OCI-LY3 (cell line): Measurements from ENCODE around the gene SLC22A3.

Source experiments
- H2AFZ ChIP-seq: fragments of 200-600, 300-600 bp; shearing (Covaris generic); 2 replicates; pipeline ENCODE4 v1.6.0; 2014; ENCODE audit warnings: antibody characterized with exemption, low read depth, low read length
- H3K27ac ChIP-seq: fragments of 200-600, 300-600 bp; sonication (generic); 2 replicates; pipeline ENCODE4 v1.5.1; 2014; ENCODE audit warnings: mild to moderate bottlenecking, low read length, moderate library complexity, mixed read lengths
- H3K27me3 ChIP-seq: fragments of 200-600, 300-600 bp; sonication (generic); 2 replicates; pipeline ENCODE4 v1.6.1; 2014; ENCODE audit warnings: low read depth, low read length, mixed read lengths
- H3K36me3 ChIP-seq: fragments of 200-600, 300-600 bp; sonication (generic); replicated peaks from 2 replicates; pipeline ENCODE3; 2014; ENCODE audit warnings: low read depth, low read length, mixed read lengths
- H3K4me1 ChIP-seq: fragments of 300-600, 200-600 bp; sonication (generic); 2 replicates; pipeline ENCODE4 v1.6.1; 2014; ENCODE audit warnings: low read length, mixed read lengths
- H3K4me2 ChIP-seq: fragments of 200-600, 300-600 bp; sonication (generic); 2 replicates; pipeline ENCODE4 v1.6.1; 2014; ENCODE audit warnings: low read length, mixed read lengths
- H3K4me3 ChIP-seq: fragments of 300-600, 200-600 bp; sonication (generic); 2 replicates; pipeline ENCODE4 v1.5.1; 2014; ENCODE audit warnings: antibody characterized with exemption, mild to moderate bottlenecking, low read length, moderate library complexity
- H3K79me2 ChIP-seq: fragments of 300-600, 200-600 bp; shearing (Covaris generic); 2 replicates; pipeline ENCODE4 v1.6.1; 2014; ENCODE audit warnings: mild to moderate bottlenecking, low read length, mixed read lengths
- H3K9ac ChIP-seq: fragments of 300-600, 200-600 bp; shearing (Covaris generic); 2 replicates; pipeline ENCODE4 v1.6.0; 2014; ENCODE audit warnings: mild to moderate bottlenecking, low read length, moderate library complexity
- H3K9me3 ChIP-seq: fragments of 200-600, 300-600 bp; shearing (Covaris generic); 2 replicates; pipeline ENCODE4 v1.6.1; 2014; ENCODE audit warnings: low read length, mixed read lengths; ENCODE audit not compliant: insufficient read depth
- H4K20me1 ChIP-seq: fragments of 200-600, 300-600 bp; sonication (generic); 2 replicates; pipeline ENCODE4 v1.6.1; 2016; ENCODE audit warnings: low read length, mixed read lengths; ENCODE audit not compliant: insufficient read depth
- CTCF ChIP-seq: fragments of 200-600, 300-600 bp; sonication (generic); IDR thresholded peaks from 2 replicates; pipeline ENCODE4 v1.5.1; 2014; ENCODE audit warnings: antibody characterized with exemption, low read length, low read depth
- EZH2phosphoT487 ChIP-seq: fragments of 200-600 bp; shearing (Covaris generic); IDR thresholded peaks from 2 replicates; pipeline ENCODE4 v1.6.1; 2018; ENCODE audit warnings: antibody characterized with exemption, mixed run types, low read depth

Gene SLC22A3

GRCh38 chr6:160457823-160458222 lies 109.6 kb downstream of the SLC22A3 start:
- Histone ChIP-seq H3K4me2 (no peak overlapping the region), H3K9me3 (no peaks in the 10 kb centered on the region), H3K9ac (no peak overlapping the region), H2AFZ (no peak overlapping the region), H3K36me3 (no peaks in the 10 kb centered on the region), H3K27ac (no peak overlapping the region), H4K20me1 (no peaks in the 10 kb centered on the region), H3K4me3 (no peak overlapping the region), H3K27me3 (no peaks in the 10 kb centered on the region), H3K79me2 (no peaks in the 10 kb centered on the region), H3K4me1 (no peaks in the 10 kb centered on the region)
- no peak for TF ChIP-seq CTCF
- TF ChIP-seq EZH2phosphoT487 = no peak

DNA sequence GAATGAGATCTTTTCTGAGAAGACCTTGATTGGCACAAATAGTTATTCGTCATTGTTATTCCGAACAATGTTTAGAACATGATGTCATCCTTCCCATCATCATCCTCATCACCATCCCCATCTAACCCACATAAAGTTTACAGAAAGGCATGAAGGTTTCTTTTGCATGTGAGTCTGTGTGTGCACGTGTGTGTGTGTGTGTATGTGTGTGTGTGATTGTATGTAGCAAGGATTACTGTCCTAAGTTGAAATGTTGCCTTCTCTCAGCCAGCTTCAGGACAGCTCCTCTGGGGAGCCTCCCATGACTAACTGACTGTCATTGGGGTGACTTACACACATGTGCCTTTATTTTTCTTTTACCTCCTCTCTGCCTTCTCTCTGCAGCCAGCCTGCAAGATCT lies 113.5 kb downstream of the SLC22A3 start:
- H2AFZ ChIP-seq = no peak overlapping the region
- H3K79me2 ChIP-seq = no peaks in the 10 kb centered on the region
- H3K9ac ChIP-seq = no peak overlapping the region
- H3K27ac ChIP-seq = no peak overlapping the region
- H3K4me1 ChIP-seq = no peaks in the 10 kb centered on the region
- no peaks in the 10 kb centered on the region for H4K20me1 ChIP-seq
- no peak for TF ChIP-seq CTCF
- no peak for TF ChIP-seq EZH2phosphoT487
- no peak overlapping the region for H3K4me3 ChIP-seq
- H3K9me3 ChIP-seq = no peaks in the 10 kb centered on the region
- H3K36me3 ChIP-seq = no peaks in the 10 kb centered on the region
- H3K4me2 ChIP-seq = no peak overlapping the region
- no peaks in the 10 kb centered on the region for H3K27me3 ChIP-seq

- TF ChIP-seq EZH2phosphoT487 (no peak), CTCF (no peak)
- no peaks in the 10 kb centered on the region for H3K9me3 ChIP-seq
- no peak overlapping the region for H3K4me3 ChIP-seq
- H3K4me1 ChIP-seq = no peaks in the 10 kb centered on the region
- H2AFZ ChIP-seq = no peak overlapping the region
- H3K79me2 ChIP-seq = no peaks in the 10 kb centered on the region
- H3K27ac ChIP-seq = no peak overlapping the region
- no peaks in the 10 kb centered on the region for H3K27me3 ChIP-seq
- H3K36me3 ChIP-seq = no peaks in the 10 kb centered on the region
- H3K4me2 ChIP-seq = no peak overlapping the region
- no peaks in the 10 kb centered on the region for H4K20me1 ChIP-seq
- H3K9ac ChIP-seq = no peak overlapping the region
These were observed 113.9 kb downstream of the SLC22A3 start for GRCh38 chr6:160462116-160462515.

GRCh38 chr6:160462551-160463109 lies 114.5 kb downstream of the SLC22A3 start:
- TF ChIP-seq CTCF = no peak
- no peak for TF ChIP-seq EZH2phosphoT487
- Histone ChIP-seq H2AFZ (no peak overlapping the region), H3K4me2 (no peak overlapping the region), H3K36me3 (no peaks in the 10 kb centered on the region), H3K27me3 (no peaks in the 10 kb centered on the region), H3K9ac (no peak overlapping the region), H3K27ac (no peak overlapping the region), H3K4me1 (no peaks in the 10 kb centered on the region), H3K4me3 (no peak overlapping the region), H4K20me1 (no peaks in the 10 kb centered on the region), H3K9me3 (no peaks in the 10 kb centered on the region), H3K79me2 (no peaks in the 10 kb centered on the region)
